Astrocyte (in vitro differentiated cells and primary cell): ENCODE data around the gene SON.

Experiments
- EZH2 ChIP-seq: IDR thresholded peaks from 2 replicates; pipeline ENCODE4 v1.6.1; 2012; ENCODE audit warnings: mild to moderate bottlenecking, low read length, inconsistent platforms; ENCODE audit not compliant: insufficient read depth
- TF ChIP-seq, protein P1 (sequence below): IDR thresholded peaks from 2 replicates; pipeline ENCODE4 v1.5.1; 2011; ENCODE audit warnings: low read depth, mild to moderate bottlenecking, inconsistent platforms, low read length, moderate library complexity; ENCODE audit not compliant: insufficient read depth

DNA sequence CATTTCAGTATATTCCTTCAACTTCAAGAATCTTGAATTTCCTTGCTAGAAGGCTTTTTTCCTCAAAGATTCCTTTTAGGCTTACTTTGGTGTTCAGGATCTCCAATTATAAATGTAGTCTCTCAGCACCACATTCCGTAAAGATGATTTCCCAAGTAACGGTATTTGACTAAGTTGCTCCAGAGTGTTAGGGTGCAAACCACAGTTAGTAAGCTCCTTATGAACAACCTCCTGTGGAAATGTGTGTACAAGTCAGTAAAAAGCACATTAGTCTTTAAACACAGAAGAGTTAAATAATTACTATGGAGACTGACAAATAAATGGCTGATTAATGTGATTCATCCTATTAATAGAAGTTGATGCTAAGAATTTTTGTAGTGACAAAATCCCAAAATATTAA, 35.4 kb downstream of the SON start:
- no peak for TF ChIP-seq EZH2
- TF ChIP-seq, protein P1, sequence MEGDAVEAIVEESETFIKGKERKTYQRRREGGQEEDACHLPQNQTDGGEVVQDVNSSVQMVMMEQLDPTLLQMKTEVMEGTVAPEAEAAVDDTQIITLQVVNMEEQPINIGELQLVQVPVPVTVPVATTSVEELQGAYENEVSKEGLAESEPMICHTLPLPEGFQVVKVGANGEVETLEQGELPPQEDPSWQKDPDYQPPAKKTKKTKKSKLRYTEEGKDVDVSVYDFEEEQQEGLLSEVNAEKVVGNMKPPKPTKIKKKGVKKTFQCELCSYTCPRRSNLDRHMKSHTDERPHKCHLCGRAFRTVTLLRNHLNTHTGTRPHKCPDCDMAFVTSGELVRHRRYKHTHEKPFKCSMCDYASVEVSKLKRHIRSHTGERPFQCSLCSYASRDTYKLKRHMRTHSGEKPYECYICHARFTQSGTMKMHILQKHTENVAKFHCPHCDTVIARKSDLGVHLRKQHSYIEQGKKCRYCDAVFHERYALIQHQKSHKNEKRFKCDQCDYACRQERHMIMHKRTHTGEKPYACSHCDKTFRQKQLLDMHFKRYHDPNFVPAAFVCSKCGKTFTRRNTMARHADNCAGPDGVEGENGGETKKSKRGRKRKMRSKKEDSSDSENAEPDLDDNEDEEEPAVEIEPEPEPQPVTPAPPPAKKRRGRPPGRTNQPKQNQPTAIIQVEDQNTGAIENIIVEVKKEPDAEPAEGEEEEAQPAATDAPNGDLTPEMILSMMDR: no peak
